Fibroblast of lung (primary cell): ENCODE results near the gene GDPD3. TPM values are rescaled to one million over a fixed set of nuclear protein-coding genes. Genes with fewer than 3 reads are reported as not detected.

Source experiments
- DNase-seq, 2 donors: peaks; one replicate each; pipeline versions ENCODE4 v3.0.0 to v3.0.0-alpha.2; 2010; ENCODE audit warnings: low read depth in 2 of 2
- H2AFZ ChIP-seq: 2 replicates; pipeline ENCODE4 v1.5.1; 2012; ENCODE audit warnings: low read length, control low read depth, inconsistent platforms
- H3K27ac ChIP-seq: 2 replicates; pipeline ENCODE4 v1.5.1; 2011; ENCODE audit warnings: low read length, control low read depth; ENCODE audit not compliant: insufficient read depth
- H3K27me3 ChIP-seq: 2 replicates; pipeline ENCODE4 v1.5.1; 2011; ENCODE audit warnings: mild to moderate bottlenecking, low read length; ENCODE audit not compliant: control insufficient read depth, insufficient read depth
- H3K36me3 ChIP-seq: 2 replicates; pipeline ENCODE4 v1.5.1; 2011; ENCODE audit warnings: low read length; ENCODE audit not compliant: control insufficient read depth, insufficient read depth
- H3K4me1 ChIP-seq: 2 replicates; pipeline ENCODE4 v1.5.1; 2011; ENCODE audit warnings: low read length; ENCODE audit not compliant: control insufficient read depth, insufficient read depth; ENCODE audit errors: extremely low read depth
- H3K4me2 ChIP-seq: 2 replicates; pipeline ENCODE4 v1.5.1; 2011; ENCODE audit warnings: low read length, control low read depth; ENCODE audit not compliant: insufficient read depth; ENCODE audit errors: extremely low read depth
- H3K4me3 ChIP-seq, 4 experiments: fragments of 200-600 bp in 1 of 4; sonication (generic) in 1 of 4; replicated peaks in 1 of 4; 2 replicates each; pipeline ENCODE4 v1.5.1; 2011 to 2016; ENCODE audit warnings: low read length in 4 of 4, low read depth in 3 of 4, mild to moderate bottlenecking in 3 of 4, control low read depth in 2 of 4, inconsistent platforms in 1 of 4, mixed read lengths in 1 of 4; ENCODE audit not compliant: insufficient read depth in 1 of 4; ENCODE audit errors: control extremely low read depth in 1 of 4
- H3K79me2 ChIP-seq: 2 replicates; pipeline ENCODE4 v1.5.1; 2012; ENCODE audit warnings: mild to moderate bottlenecking, low read length, inconsistent platforms; ENCODE audit not compliant: control insufficient read depth, insufficient read depth
- H3K9ac ChIP-seq: 2 replicates; pipeline ENCODE4 v1.5.1; 2011; ENCODE audit warnings: mild to moderate bottlenecking, low read length, control low read depth; ENCODE audit not compliant: insufficient read depth
- H3K9me3 ChIP-seq: 2 replicates; pipeline ENCODE4 v1.5.1; 2012; ENCODE audit warnings: low read depth, low read length; ENCODE audit not compliant: control insufficient read depth, insufficient read depth
- H4K20me1 ChIP-seq: 2 replicates; pipeline ENCODE4 v1.5.1; 2011; ENCODE audit warnings: low read length; ENCODE audit not compliant: control insufficient read depth, insufficient read depth; ENCODE audit errors: extremely low read depth
- CTCF ChIP-seq, 2 donors: IDR thresholded peaks in 1 of 2; conservative IDR thresholded peaks in 1 of 2; 1 replicate in 1 of 2; 2 replicates in 1 of 2; pipeline ENCODE4 v1.5.1; 2011 to 2012; ENCODE audit warnings: low read length in 2 of 2, control low read depth in 1 of 2, inconsistent platforms in 1 of 2, low read depth in 1 of 2, mild to moderate bottlenecking in 1 of 2
- EZH2 ChIP-seq: IDR thresholded peaks from 2 replicates; pipeline ENCODE4 v1.5.1; 2012; ENCODE audit warnings: low read length, control low read depth, mild to moderate bottlenecking; ENCODE audit errors: missing control alignments
- polyA plus RNA-seq, 2 donors: library from polyadenylated mRNA; depleted of rRNA in 1 of 2; stranded (reverse) in 1 of 2; unstranded in 1 of 2; fragments of >200 nt; gene quantifications; 2 replicates each; pipeline ENCODE4 v1.2.1, GENCODE V29; 2011 to 2012; ENCODE audit warnings: missing spikeins in 1 of 2
- total RNA-seq: library from RNA; depleted of rRNA; stranded (reverse); fragments of >200 nt; gene quantifications from 2 replicates; pipeline ENCODE4 v1.2.1, GENCODE V29; 2014

The GDPD3 gene
- total and polyA plus RNA-seq, 2 donors (not counting 1 experiment from before 2014, with no cell fraction given), result 1.2 TPM

GRCh38 chr16:30144017-30144416 lies 30.7 kb upstream of the GDPD3 start:
- no peak overlapping the region for H3K27ac ChIP-seq
- H3K9ac ChIP-seq, result no peak overlapping the region
- no peak for DNase-seq
- no peaks in the 10 kb centered on the region for H4K20me1 ChIP-seq
- H3K9me3 ChIP-seq, result no peaks in the 10 kb centered on the region
- H3K27me3 ChIP-seq, result peaks cover 2% of the 10 kb centered on the region
- H3K4me1 ChIP-seq, result no peaks in the 10 kb centered on the region
- H3K36me3 ChIP-seq, result no peaks in the 10 kb centered on the region
- TF ChIP-seq EZH2 (no peak), CTCF (conservative IDR thresholded peaks at IDR 0.05 in 1 of 2, IDR thresholded peaks at IDR 0.05 in 1 of 2; ENCODE audit: low read depth in 1 of 2, low read length in 2 of 2) (no peak)
- H2AFZ ChIP-seq, result no peak overlapping the region
- H3K4me3 ChIP-seq, result no peak overlapping the region
- H3K79me2 ChIP-seq, result no peaks in the 10 kb centered on the region
- no peak overlapping the region for H3K4me2 ChIP-seq

GRCh38 chr16:30143347-30143702 lies 30.0 kb upstream of the GDPD3 start:
- peaks cover 2% of the 10 kb centered on the region for H3K27me3 ChIP-seq
- H3K9ac ChIP-seq, result no peak overlapping the region
- H2AFZ ChIP-seq, result no peak overlapping the region
- H3K4me1 ChIP-seq, result no peaks in the 10 kb centered on the region
- H3K27ac ChIP-seq, result no peak overlapping the region
- no peak for DNase-seq
- no peak overlapping the region for H3K4me2 ChIP-seq
- TF ChIP-seq CTCF (conservative IDR thresholded peaks at IDR 0.05 in 1 of 2, IDR thresholded peaks at IDR 0.05 in 1 of 2; ENCODE audit: low read depth in 1 of 2, low read length in 2 of 2) (no peak), EZH2 (no peak)
- H4K20me1 ChIP-seq, result no peaks in the 10 kb centered on the region
- H3K79me2 ChIP-seq, result no peaks in the 10 kb centered on the region
- no peaks in the 10 kb centered on the region for H3K36me3 ChIP-seq
- no peaks in the 10 kb centered on the region for H3K9me3 ChIP-seq
- no peak overlapping the region for H3K4me3 ChIP-seq

- no peak overlapping the region for H2AFZ ChIP-seq
- DNase-seq, result no peak
- H3K79me2 ChIP-seq, result no peaks in the 10 kb centered on the region
- no peak overlapping the region for H3K4me2 ChIP-seq
- no peak overlapping the region for H3K9ac ChIP-seq
- no peaks in the 10 kb centered on the region for H4K20me1 ChIP-seq
- H3K9me3 ChIP-seq, result no peaks in the 10 kb centered on the region
- no peak overlapping the region for H3K4me3 ChIP-seq
- no peaks in the 10 kb centered on the region for H3K4me1 ChIP-seq
- H3K36me3 ChIP-seq, result no peaks in the 10 kb centered on the region
- peaks cover 2% of the 10 kb centered on the region for H3K27me3 ChIP-seq
- no peak overlapping the region for H3K27ac ChIP-seq
- TF ChIP-seq CTCF (conservative IDR thresholded peaks at IDR 0.05 in 1 of 2, IDR thresholded peaks at IDR 0.05 in 1 of 2; ENCODE audit: low read depth in 1 of 2, low read length in 2 of 2), result no peak
- no peak for TF ChIP-seq EZH2
Measured at GRCh38 chr16:30142672-30143346, 29.5 kb upstream of the GDPD3 start.
